SKM-1 treated with dmso at 0.1 percent for 144 hours (cell line): ENCODE results near the gene GVQW3.

Experiments
- DNase-seq: peaks from one replicate; lab custom pipeline; 2025; ENCODE audit not compliant: unreplicated experiment; lab: John Stamatoyannopoulos, UW

The GVQW3 gene

DNA sequence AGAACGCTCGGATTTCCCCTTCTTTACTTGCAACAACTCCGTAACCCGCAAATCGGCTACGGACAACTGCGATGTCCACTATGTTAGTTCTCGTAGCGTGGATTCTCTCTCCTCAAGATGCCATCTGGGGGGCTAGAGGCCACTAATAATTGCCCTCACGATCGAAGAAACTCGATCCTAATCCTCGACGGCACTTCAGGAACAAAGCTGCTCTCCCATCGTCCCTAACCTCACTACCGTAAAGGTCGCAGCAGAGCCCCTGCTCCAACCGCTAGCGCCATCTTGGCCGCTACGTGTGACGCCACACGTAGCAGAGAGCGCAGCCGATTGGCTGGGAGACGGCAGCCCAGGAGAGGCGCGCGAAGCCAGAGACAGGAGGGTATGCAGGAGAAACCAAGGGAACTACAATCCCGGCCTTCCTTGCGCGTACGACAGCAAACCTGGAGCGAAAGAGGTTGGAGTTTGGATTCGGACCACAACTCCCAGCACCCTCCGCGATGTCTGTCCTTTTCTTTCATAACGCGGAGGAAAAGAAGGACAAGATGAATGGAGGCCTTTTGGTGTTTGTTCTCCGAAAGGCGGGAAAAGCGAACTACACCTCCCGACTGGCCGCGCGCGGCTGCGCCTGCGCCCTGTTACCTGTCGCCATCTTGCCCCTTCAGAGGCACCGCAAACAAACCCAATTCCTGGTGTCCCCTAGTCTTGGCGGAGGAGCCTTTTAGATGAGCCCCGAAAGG is 63.4 kb downstream of the GVQW3 start, which contains the start of gene EMSY:
Gene EMSY, plus strand, starts transcription at position 635 of the 737 bp plus-strand sequence. CDS start 1,921 bp downstream, outside the sequence.
- peak; percentile 98 for DNase-seq

DNA sequence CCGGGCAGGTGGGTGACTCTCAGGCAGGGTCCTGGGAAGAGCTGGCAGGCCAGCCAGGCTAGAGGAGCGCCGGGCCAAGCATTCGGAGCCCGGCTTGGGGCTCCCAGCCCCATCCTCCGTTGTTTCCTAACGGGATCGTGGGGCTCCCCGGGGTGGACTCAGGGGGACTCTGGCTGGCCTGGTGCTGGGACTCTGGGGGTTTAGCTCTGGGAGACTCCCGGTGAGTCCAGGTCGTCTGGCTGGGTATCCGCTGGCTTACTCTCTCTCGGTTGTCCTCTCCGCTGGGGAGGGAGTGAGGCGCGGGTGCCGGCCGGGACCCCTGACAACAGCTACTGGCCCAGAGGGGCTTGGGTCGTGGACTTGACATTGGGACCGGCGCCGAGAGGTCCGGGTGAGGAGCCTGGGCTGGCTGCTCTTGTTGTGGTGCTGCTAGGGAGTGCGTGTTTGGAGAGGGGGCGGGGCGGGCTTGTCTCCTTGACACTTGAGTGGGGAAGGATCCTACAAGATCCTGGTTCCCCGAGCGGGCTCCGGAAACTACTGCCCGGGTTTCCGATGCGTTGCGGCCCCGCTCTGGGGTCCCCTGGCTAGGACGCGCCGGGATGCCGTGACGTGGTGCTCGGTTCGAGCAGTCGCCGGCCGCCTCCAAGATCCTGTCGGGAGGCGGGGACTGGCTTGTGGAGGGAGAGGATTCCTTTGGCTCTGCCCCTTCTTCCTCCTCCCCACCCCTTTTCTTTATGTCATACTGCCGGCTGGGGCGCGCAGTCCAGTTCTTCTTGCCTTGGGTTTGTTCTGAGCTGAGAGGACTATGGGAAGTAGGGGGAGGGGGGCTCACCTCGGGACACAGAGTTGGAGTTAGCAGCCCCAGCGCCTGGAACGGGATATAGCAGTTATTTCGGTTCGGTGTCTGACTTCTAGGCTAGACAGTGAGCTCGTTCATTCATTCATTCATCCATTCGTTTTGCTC is 64.3 kb downstream of the GVQW3 start:
- DNase-seq, result peak; percentile 84

DNA sequence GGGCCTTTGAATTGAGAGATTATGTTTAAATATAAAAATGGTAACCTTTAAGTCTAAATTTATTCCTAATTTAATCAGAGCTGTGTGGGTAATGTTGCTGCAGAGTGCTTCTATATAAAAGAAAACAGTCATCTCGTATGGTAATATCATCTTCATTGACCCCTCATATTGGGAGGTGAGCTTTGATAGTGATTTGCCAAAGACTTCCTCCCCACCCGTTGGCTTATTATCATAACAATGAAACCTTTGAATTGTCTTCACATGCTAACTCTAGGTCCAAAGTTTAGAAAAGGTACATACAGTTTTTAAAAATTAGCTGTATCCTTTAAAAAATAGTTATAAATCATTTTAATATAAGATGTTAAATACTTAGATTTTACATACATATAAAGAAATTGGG is 67.4 kb downstream of the GVQW3 start:
- DNase-seq, result no peak

DNA sequence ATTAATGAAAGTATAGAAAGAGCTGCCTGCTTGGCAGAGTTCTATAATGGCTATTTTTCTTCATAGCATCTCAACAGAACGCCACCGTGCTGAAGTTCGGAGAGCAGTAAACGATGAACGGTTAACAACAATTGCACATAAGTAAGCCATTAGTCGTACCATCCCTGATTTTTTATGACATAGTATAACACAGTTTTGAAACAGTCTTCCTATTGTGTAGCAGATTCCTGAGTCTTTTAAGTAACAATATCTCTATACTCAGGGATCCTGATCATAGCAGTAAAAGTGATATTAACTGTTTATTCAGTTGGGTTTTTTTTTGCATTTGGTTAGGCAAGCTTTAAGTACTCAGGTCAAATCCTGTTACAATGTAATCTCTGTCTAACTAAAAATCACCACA is 72.1 kb downstream of the GVQW3 start:
- DNase-seq, result no peak

DNA sequence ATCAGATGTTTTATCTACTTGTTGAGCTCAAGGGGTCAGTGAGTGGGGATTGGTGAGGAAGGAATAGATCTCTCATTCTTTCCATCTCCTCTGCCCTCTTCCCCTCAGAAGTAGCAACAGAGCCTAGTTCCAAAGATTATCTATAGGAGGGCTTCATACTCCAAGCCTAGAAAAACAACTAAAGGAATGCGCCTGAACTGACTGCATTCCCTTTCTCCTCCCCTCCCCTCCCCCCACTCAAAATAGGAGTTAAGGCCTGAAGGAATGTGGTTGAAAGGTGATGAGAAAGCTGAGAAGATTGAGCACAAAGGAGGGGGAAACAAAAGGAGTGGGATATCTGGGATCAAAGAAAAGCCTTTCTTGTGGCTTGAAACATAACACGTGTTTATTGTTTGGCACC is 74.2 kb downstream of the GVQW3 start:
- DNase-seq, result no peak

DNA sequence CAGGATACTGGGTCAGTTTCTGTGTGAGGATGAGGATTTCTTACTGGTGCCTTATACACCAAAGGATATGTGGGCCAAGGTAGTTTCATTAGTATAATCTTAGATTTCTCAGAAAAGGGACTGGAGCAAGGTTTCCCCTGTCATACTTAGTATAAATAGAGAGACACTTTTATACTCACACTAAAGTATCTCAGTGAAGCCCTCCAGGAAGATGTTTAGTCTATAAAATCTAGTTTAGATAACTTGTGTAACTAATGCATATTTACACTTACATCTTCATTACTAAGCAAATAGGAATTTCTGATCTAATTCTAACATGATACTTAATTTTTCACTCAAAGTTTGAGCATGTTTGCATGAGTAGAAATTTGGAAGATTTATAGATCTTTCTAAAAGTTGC is 74.8 kb downstream of the GVQW3 start:
- DNase-seq, result no peak

DNA sequence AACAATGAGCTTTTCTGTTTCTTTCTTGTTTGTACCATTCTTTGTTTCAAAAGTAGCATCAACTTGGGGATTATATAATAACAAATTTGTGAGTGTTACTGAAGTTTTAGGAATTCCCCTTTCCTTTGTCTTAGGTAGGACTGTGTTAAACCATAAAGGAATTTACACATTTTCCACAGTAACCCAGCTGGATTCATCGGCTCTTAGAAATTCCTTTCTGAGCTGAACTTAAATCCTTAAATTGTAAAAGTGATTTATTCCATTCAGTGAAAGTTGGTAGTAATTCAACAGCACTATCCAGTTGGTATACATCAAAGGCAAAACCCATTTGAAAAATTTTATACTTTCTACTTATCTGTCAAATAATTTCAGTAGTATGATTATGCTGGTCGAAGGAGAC is 75.4 kb downstream of the GVQW3 start:
- DNase-seq, result no peak
